GM06990 (cell line): Measurements from ENCODE around the gene RARG.
"Not testable (repeated sequence)": the region's sequence is repeated elsewhere in the genome, so short reads cannot be mapped to it uniquely, and the experiment has no call there.

Experiments
- DNase-seq: peaks from one replicate; pipeline ENCODE4 v3.0.0-alpha.2; 2011; ENCODE audit not compliant: insufficient read length; ENCODE audit errors: extremely low read depth
- H3K27me3 ChIP-seq: replicated peaks from 2 replicates; pipeline ENCODE4 v1.6.0; 2011; ENCODE audit warnings: low read length; ENCODE audit not compliant: control insufficient read depth, insufficient read depth
- H3K36me3 ChIP-seq: 2 replicates; pipeline ENCODE4 v1.5.1; 2011; ENCODE audit warnings: low read length; ENCODE audit not compliant: control insufficient read depth, insufficient read depth
- H3K4me3 ChIP-seq: replicated peaks from 2 replicates; pipeline ENCODE4 v1.5.1; 2011; ENCODE audit warnings: low read depth, mild to moderate bottlenecking, control low read depth, low read length
- CTCF ChIP-seq: IDR thresholded peaks from 2 replicates; pipeline ENCODE4 v1.5.1; 2011; ENCODE audit warnings: low read length, control low read depth, mild to moderate bottlenecking, inconsistent platforms; ENCODE audit not compliant: insufficient read depth, poor library complexity, severe bottlenecking

Gene RARG

GRCh38 chr12:53207042-53207441 lies 25.0 kb downstream of the RARG start, which contains the start of gene ITGB7:
ITGB7 (minus strand) TSS chr12:53207251; CDS start chr12:53200443, 6,808 bp downstream.
- no peak for TF ChIP-seq CTCF
- no peaks in the 10 kb centered on the region for H3K27me3 ChIP-seq
- peak within 1 kb of the TSS; percentile 97 for H3K4me3 ChIP-seq
- peak; percentile 69 for DNase-seq
- peaks cover 5% of the 10 kb centered on the region; the same call in 1 of the 2 replicates for H3K36me3 ChIP-seq

- no peak for TF ChIP-seq CTCF
Measured at GRCh38 chr12:53205747-53206419, 26.1 kb downstream of the RARG start.

GRCh38 chr12:53204351-53204750 lies 27.7 kb downstream of the RARG start:
- Histone ChIP-seq H3K36me3 (no peaks in the 10 kb centered on the region), H3K27me3 (no peaks in the 10 kb centered on the region), H3K4me3 (peak overlapping the region; percentile 97)
- DNase-seq: no peak
- TF ChIP-seq CTCF: no peak

More at GRCh38 chr12:53205747-53206419, 26.1 kb downstream of the RARG start:
- Histone ChIP-seq H3K4me3 (peak overlapping the region; percentile 97), H3K27me3 (no peaks in the 10 kb centered on the region), H3K36me3 (no peaks in the 10 kb centered on the region)
- peak; percentile 84 for DNase-seq

- DNase-seq, H3K27me3 ChIP-seq: not testable (repeated sequence)
- H3K4me3 ChIP-seq: peak overlapping the region; percentile 34
- peaks cover 13% of the 10 kb centered on the region for H3K36me3 ChIP-seq
Measured at GRCh38 chr12:53202316-53202715, 29.7 kb downstream of the RARG start.

GRCh38 chr12:53201639-53202038 lies 30.4 kb downstream of the RARG start:
- TF ChIP-seq CTCF: no peak
- Histone ChIP-seq H3K36me3 (peaks cover 20% of the 10 kb centered on the region), H3K27me3 (no peaks in the 10 kb centered on the region), H3K4me3 (peak overlapping the region; percentile 37)
- DNase-seq: no peak

GRCh38 chr12:53201177-53201541 lies 30.9 kb downstream of the RARG start:
- no peak for DNase-seq
- no peak for TF ChIP-seq CTCF
- H3K4me3 ChIP-seq: peak overlapping the region; percentile 16
- no peaks in the 10 kb centered on the region for H3K27me3 ChIP-seq
- peaks cover 24% of the 10 kb centered on the region for H3K36me3 ChIP-seq
